GF-D8 (cell line): Measurements from ENCODE around the gene RAB40C.
A peak's percentile ranks its signal among the peaks of the same experiment; 100 is the strongest.

Experiments used
- DNase-seq: peaks from one replicate; lab custom pipeline; 2025; lab: John Stamatoyannopoulos, UW

The RAB40C gene

GRCh38 chr16:632486-633335, 42.8 kb downstream of the RAB40C start:
- no peak for DNase-seq

DNA sequence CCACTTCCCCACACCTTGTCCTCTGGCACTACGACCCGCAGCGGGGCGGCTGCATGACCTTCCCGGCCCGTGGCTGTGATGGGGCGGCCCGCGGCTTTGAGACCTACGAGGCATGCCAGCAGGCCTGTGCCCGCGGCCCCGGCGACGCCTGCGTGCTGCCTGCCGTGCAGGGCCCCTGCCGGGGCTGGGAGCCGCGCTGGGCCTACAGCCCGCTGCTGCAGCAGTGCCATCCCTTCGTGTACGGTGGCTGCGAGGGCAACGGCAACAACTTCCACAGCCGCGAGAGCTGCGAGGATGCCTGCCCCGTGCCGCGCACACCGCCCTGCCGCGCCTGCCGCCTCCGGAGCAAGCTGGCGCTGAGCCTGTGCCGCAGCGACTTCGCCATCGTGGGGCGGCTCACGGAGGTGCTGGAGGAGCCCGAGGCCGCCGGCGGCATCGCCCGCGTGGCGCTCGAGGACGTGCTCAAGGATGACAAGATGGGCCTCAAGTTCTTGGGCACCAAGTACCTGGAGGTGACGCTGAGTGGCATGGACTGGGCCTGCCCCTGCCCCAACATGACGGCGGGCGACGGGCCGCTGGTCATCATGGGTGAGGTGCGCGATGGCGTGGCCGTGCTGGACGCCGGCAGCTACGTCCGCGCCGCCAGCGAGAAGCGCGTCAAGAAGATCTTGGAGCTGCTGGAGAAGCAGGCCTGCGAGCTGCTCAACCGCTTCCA, 43.6 kb downstream of the RAB40C start:
- no peak for DNase-seq

DNA sequence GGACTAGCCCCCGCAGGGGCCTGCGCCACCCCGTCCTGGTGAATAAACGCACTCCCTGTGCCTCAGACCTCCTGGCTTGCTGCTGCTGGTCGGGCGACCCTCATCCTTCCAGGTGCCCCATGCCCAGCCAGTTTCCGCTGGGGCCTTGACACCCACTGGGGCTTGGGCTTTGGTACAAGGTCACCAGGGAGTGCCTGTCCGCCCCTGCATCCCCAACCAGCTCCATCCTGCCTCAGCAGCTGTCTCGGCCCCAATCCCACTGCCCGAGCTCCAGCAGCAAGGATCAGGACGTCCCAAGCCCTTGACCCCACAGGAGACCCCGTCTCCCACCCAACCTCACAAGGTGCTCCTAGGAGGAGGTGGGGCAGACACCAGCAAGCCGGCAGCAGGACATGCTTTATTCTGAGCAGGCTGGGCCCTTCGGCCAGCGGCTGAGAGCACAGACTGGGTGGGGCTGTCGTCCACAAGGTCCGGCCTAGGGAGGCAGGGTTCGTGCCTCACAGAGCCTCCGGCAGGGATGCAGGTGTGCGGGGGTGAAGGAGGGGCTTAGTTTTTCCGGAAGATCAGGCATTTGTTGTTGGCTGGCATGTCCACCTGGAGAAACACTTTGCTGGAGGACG, 44.3 kb downstream of the RAB40C start:
- DNase-seq = no peak

DNA sequence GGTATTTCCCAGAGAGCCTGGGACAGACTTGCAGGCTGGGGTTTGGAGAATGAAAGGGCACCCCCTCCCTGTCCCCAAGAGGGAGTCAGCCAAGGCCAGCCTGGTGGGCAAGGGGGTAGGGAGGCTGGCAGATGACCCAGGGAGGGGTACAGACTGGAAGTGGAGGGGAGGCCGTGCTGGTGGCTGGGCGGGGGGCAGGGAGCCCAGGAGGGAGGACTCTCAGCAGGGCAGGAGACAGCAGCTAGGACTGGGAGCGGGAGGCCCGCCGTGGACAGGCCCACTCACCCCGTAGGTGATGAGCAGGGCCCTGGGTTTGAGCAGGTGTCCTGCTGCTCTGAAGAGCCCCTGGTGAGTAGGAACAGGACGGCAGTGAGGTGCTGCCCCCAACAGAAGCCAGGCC, 45.1 kb downstream of the RAB40C start:
- no peak for DNase-seq

DNA sequence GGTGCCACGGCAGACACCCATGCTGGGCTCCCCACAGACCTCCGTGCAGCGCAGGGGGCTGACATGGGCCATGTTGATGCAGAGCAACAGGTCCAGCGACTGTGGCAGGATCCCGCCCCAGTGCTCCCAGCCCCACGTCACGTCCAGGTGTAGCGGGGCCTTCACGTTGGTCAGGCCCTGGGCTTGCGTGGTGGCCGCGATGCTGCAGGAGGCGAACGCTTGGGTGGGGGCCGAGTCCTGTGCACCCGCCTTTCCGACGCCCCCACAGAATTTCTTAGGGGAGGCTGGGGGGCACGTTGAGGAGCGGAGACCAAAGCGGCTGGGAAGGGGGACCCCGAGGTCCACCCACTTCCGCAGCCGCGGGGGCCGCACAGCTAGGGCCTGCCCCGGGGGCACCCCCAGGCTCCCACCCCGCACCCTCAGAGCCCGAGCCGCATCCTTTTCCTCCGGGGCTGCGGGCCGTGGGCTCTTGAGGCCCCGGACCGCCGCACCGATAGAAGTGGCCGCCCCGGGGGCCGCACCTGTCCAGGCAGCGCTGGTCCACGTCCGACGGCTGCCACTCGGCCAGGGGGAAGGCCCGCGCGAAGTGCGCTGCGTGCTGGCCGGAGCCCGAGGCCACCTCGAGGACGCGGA, 45.8 kb downstream of the RAB40C start:
- DNase-seq = no peak

DNA sequence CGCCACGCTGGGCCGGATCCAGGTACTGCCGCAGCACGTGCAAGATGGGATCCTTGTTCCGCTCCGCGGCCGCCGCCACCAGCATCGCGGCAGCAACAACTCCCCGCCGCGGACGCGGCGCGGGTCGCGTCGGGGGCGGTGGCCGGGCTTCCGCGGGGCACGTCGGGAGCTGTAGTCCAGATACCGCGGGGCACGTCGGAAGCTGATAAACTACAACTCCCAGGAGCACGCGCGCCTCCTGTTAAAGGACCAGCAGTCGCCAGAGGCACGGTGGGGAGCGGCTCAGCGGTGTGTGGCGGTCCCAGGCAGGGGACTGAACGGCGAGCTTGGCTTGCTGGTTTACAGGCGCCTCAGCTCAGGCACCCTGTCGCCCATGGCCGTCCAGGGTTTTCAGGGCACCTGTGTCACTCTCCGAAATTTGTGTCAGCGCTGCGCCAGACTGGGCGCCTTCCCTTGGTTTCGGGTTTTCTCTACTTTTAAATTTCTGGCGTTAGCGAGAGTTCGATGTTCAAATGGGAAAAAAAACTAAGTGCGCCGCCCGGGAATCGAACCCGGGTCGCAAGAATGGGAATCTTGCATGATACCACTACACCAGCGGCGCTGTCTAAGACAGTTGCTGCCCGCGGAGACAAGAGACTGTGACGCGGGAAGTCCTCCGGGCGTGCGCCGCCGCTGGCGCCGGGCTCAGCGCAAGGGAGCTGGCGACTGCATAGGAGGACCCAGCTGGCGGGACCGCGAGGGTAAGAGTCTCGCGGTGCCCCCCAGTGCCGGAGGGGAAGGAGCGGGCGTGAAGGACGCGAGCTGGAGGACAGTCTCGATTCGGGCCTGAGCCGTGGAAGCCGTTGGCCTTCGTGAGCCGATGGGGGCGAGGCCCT, 46.6 kb downstream of the RAB40C start, which contains the start of gene METTL26:
Gene METTL26, minus strand, starts transcription at position 100 of the 875 bp plus-strand sequence. Its CDS starts 15 bp downstream, at position 85.
- peak; percentile 88 for DNase-seq

DNA sequence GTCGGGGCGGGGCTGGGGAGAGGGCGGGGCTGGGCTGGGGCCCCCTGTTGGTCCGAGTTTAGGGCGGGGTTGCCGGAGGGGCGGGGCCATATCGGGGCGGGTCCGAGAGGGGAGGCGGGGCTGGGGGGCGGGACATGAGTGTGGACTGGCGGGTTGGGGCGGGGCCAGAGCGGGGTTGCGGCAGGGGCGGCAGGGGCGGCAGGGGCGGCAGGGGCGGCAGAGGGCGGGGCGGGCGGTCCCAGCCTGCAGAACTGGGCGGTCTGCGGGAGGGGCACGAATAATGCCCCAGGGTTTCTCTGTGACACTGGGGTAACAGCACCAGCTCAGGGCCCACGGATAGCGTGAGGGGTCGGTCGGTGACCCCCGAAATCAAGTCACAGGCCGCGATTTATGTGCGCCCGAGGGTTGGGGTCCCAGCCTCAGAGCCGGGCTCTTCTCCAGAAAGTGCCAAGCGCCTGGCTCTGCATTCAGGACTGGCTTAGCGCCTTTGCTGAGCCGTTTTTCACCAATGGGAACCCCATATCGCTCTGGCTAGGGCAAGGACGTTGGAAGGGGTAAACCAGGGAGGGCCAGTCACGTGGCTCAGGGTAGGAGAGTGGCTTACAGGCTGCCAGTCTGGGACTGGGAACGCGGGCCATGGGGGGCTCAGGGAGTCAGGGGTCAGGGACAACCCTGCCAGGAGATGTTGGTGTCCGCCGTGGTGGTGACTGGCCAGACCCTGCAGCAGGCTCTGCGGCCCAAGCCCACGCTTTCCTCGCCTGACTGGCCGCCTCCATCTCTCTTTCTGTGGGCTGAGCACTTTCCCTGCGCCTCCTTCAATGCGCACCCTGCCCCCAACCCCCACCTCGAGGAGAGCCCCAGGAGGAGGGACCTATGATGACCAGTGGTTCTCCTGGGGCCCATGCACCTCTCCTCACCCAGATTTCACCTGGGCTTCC, 47.5 kb downstream of the RAB40C start:
- DNase-seq = no peak

DNA sequence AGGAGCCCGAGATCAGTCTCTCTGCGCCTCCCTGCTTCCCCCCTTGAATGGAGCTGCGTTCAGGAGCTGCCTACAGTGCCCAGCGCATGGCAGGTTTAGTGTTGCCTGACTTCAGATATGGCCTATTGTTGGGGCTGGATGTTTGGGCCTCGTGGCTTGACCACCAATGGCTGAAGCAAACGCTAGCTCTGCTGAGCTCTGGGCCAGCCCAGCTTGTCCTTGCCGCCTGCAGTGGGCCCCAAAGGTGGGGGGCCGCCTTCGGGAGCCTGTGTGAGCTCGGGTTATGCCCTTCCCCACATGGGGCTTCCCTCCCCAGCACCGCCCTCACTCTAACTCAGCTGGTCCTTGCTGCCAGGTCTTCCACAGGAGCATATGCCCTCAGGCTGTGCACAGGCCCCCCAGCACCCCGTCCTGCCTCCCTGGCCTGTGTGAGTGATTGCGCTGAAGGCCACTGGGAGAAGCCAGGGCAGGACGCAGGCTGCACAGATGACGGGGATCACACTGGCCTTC, 48.2 kb downstream of the RAB40C start:
- DNase-seq = no peak

- DNase-seq = no peak
These were observed 49.0 kb downstream of the RAB40C start for GRCh38 chr16:638836-639235.

GRCh38 chr16:640614-641013, 50.7 kb downstream of the RAB40C start:
- DNase-seq = no peak

DNA sequence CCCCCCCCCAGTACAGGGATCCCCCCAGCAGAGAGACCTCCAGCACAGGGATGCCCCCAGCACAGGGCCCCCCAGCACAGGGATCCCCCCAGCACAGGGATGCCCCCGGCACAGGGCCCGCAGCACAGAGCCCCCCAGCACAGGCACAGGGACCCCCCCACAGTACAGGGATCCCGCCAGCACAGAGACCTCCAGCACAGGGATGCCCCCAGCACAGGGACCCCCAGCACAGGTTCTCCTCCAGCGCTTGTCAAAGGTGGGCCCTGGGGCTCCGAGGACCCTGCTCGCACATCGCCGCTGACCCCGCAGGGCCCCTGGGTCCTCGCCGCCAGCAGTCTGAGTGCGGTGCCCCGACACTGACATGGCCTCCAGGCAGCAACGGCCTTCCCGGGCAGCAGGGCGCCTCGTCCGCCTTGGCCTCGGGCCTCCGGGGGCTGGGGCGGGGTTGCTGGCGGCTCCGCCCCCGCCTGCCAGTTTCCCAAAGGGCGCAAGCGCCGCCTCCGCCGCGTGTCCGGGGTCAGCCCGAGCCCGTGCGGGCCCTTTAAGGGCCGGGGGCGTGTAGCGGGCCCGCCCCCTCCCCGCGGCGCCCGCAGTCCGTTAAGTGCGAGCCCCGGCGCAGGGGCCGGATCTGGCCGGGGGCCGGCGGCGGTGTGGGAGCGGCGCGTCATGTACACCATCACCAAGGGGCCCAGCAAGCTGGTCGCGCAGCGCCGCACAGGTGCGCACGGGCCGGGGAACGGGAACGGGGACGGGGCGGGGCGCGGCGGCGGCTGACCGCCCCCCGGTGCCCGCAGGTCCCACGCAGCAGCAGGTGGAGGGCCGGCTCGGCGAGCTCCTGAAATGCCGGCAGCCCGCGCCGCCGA, 51.7 kb downstream of the RAB40C start, which contains the start of gene MCRIP2:
Gene MCRIP2, plus strand, starts transcription at position 503 of the 863 bp plus-strand sequence. Its CDS starts 164 bp downstream, at position 667.
- peak; percentile 70 for DNase-seq

DNA sequence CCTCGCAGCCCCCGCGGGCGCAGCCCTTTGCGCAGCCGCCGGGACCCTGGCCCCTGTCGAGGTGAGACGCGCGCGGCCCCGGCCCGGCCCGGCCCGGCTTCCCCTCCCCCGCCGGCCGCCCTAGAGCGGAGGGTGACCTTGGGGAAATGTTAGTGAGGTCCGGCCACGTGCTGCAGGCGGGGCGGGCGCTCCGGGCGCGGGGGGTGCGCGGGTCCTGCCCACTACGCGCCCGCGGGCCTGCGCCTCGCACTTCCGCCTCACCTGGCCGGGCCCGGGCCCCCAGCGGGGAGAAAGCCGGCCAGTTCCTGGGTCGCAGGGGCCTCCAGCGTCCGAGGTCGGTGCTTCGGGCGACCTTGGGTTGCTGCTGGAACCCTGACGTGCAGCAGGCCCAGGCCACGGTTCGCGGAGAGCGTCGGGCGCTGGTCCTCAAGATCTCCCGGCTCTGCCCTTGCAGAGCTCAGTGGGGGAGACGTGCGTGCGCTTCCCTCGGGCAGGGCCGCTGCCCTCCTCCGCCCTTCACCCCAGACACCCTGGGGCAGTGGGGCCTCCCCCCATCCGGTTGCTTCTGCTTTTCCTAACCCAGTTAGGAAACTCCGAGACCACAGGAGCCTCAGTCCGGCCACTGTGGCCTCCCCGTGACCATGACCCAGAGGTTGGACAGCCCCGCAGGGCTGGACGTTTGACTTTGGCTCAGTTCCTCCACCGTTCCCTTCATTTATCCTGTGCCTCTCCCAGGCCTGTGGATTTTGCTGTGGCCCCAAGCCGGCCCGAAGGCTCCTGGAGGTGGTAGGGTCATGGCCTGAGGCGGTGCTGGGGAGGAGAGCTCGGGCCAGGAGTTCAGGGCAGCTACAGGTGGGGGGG, 52.6 kb downstream of the RAB40C start:
- peak; percentile 15 for DNase-seq

GRCh38 chr16:643050-643368, 53.1 kb downstream of the RAB40C start:
- DNase-seq = no peak

DNA sequence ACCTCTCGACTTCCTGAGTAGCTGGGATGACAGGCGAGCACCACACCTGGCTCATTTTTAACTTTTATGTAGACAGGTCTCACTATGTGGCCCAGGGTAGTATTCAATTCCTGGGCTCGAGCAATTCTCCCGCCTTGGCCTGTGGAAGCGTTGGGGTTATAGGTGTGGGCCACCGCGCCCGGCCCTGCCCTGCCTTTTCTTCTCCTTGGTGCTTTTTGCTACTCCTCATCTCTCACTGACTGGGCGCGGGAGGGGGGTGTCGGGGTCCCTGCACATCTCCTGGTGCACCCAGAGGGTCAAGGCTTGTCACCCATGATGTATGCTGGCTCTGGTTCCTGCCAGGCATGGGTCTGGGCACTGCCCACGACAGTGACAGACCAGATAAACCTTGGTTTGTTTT, 54.7 kb downstream of the RAB40C start:
- DNase-seq = no peak

DNA sequence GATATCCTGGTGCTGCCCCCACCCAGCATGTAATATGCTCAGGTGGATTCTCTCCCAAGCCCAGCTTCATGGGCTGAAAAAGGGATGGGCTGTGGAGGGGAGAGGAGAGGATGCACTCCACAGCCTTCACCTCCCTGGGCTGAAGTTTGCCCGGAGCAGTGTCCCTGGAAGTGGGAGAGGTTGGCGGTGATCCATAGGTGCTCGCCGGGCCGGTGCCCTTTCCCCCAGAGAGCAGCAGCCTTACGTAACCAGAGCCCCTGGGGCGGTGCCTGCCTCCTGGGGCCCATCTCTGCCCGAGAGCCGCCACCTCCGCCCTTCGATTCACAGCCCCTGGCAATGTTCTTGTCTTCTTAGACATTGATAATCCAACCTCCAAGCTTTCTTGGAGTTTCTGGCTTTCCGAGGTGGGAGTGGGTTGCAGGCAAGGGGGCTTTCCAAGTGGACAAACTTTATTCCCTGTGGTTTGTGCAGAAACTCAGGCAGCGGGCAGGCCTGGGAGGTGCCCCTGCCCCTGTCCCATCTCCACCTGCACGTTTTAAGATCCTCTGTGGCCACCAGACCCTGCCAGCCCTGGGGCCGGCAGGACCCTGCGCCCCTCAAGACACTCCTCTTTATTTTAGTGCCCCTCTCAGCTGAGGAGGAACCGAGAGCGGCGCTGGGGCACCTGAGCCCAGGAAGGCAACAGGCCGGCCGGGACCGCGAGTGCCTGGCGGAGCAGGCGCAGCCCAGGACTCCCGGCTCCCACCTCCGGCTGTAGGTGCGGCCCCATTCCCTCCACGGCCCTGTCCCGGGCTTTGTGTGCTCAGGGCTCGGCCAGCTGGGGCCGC, 56.2 kb downstream of the RAB40C start:
- DNase-seq = no peak

- no peak for DNase-seq
These were observed 56.9 kb downstream of the RAB40C start for GRCh38 chr16:646679-647172.
